Naive thymus-derived CD8-positive, alpha-beta T cell (primary cell): ENCODE measurements around the gene HOXA3. TPM values are rescaled to one million over a fixed set of nuclear protein-coding genes. Genes with fewer than 3 reads are reported as not detected.

Experiments
- ATAC-seq, 2 donors: fragments of 150-1000 bp; cut with Tn5 transposase in 1 of 2; sonication (Bioruptor Pico), chemical (Tn5 transposase) in 1 of 2; 1 replicate in 1 of 2; 2 replicates in 1 of 2; pipeline ENCODE4 v1.10.0; 2021; ENCODE audit warnings: mild to moderate bottlenecking in 2 of 2, moderate library complexity in 2 of 2
- POLR2A ChIA-PET: fragments of 350-600 bp; sonication (Branson Sonifier 250); formaldehyde crosslinking; loops from one replicate; lab custom pipeline; 2021; ENCODE audit warnings: antibody characterized with exemption; lab: Charles Lee
- DNase-seq, 10 donors: peaks; one replicate each; pipeline versions ENCODE4 v3.0.0 to v3.0.0-alpha.2; 2020 to 2022
- H3K27ac Mint-ChIP-seq, 10 donors: one replicate each; pipeline ENCODE4 v1.8.0; 2020 to 2022; ENCODE audit warnings: mild to moderate bottlenecking in 10 of 10, mixed read lengths in 10 of 10, moderate library complexity in 4 of 10, inconsistent platforms in 1 of 10
- H3K27me3 Mint-ChIP-seq, 5 donors: one replicate each; pipeline ENCODE4 v1.8.0; 2021 to 2022; ENCODE audit warnings: mixed read lengths in 5 of 5
- H3K36me3 Mint-ChIP-seq, 3 donors: one replicate each; pipeline ENCODE4 v1.8.0; 2020 to 2022; ENCODE audit warnings: mixed read lengths in 3 of 3, mild to moderate bottlenecking in 2 of 3, inconsistent platforms in 1 of 3
- H3K4me1 Mint-ChIP-seq, 4 donors: one replicate each; pipeline ENCODE4 v1.8.0; 2021 to 2022; ENCODE audit warnings: mixed read lengths in 4 of 4
- H3K4me3 Mint-ChIP-seq, 10 donors: one replicate each; pipeline ENCODE4 v1.8.0; 2020 to 2022; ENCODE audit warnings: mild to moderate bottlenecking in 10 of 10, mixed read lengths in 10 of 10, moderate library complexity in 6 of 10, inconsistent platforms in 1 of 10
- H3K9me3 Mint-ChIP-seq, 9 donors: one replicate each; pipeline ENCODE4 v1.8.0; 2020 to 2022; ENCODE audit warnings: mixed read lengths in 9 of 9, mild to moderate bottlenecking in 3 of 9, inconsistent platforms in 1 of 9, moderate library complexity in 1 of 9
- polyA plus RNA-seq, 3 donors: library from polyadenylated mRNA; unstranded; fragments of 300-500 nt; fragmentation: Illumina TruSeq; gene quantifications; one replicate each; pipeline ENCODE4 v1.2.3, GENCODE V29; 2021
- total RNA-seq, 8 experiments: library from RNA in 2 of 8; stranded (reverse) in 2 of 8; gene quantifications; one replicate each; pipeline ENCODE4 v1.2.3 and lab custom pipeline; 2021 to 2026

HOXA3 gene
- total and polyA plus RNA-seq, 5 experiments from 2014 or later, result not detected

DNA sequence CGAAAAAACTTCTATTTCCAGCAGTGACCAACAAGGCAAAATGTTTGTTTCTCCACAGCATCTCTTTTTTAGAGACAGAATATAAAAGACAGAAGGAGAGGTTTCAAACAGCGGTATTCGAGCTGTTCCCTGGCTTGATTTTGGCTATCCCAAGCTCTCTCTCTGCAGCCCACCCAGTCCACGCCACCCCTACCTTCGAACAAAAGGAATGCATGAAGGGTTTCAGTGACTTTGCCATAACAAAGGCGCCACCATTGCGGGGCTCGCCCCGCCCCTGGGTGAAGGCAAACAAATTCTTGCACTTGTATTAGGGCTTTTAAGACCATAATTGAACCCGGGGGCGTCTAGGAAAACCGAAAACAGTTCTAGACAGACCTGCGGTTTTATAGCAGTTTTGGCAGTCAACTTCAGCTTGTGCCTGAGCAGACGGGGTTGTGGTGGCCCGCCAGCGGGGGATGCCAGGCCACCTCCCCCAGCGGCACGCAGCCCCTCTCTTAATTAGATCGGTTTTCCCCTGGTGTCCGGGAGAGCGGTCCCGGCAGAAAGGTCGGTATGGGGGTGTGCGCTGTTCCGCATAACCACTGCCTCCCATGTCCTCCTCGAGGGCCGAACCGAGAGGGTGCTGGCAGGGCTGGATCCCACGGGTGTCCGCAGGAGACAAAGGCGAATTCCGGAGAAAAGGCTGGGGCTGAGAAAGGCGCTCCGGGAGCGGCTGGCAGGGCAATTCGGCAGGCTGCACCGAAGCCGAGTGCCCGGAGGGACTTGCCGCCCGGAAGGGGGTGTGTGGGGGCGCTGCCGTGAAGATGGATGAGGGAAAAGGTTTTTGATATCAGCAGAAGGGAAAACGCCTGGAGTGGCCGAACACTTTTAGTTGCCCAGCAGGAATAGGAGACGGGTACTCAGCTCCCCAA is 35.3 kb upstream of the HOXA3 start:
- Mint-ChIP-seq H3K4me1 (peaks cover 33 to 73% (median 64%) of the 10 kb centered on the region in 4 donors), H3K9me3 (peaks cover 0 to 4% (median 0%) of the 10 kb centered on the region in 9 donors)

DNA sequence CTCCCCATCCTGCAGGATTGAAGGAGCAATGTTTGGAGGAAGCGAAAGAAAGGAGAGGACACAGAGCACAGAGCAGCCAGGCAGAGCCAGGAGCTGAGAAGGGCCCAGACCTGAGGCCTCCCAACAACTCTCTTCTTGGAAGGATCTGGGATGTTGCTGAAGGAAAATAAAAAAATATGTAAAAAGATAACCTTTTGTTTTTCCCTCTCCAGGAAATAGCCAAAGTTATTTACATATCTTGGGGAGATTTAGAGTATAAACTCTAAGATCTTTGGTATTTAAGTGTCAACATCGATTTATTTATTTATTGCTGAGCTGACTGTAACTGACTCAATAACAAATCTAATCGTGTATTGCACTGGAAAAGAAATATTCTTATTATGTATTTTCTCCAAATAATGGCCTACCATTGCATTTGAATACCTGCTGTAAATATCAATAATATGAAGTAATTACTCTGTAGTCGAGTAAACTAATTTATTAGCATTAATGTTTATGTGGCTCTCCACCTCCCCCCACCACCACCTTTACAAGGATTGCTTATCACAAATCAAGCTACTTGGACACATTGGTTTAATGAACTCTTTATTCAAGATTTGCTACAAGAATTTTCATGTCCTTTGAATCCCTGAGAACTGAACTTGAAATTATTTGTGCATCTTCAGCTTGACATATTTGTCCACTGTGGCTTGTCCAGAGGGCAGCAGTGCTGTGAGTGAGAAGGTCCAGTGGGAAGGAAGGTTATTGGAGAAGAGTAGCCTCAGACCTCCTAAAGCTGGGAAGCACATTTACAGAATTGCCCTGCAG is 34.5 kb upstream of the HOXA3 start:
- Mint-ChIP-seq H3K4me1 (peaks cover 34 to 69% (median 57%) of the 10 kb centered on the region in 4 donors), H3K4me3 (peak overlapping the region in 9 of 10 donors; percentile 16 to 85 (median 75)), H3K9me3 (peaks cover 0 to 4% (median 0%) of the 10 kb centered on the region in 9 donors), H3K27ac (peak overlapping the region in 2 of 10 donors; percentile 57 to 58), H3K27me3 (peaks cover 62 to 97% (median 76%) of the 10 kb centered on the region in 5 donors), H3K36me3 (peaks cover 0 to 9% (median 2%) of the 10 kb centered on the region in 3 donors)
- peak in 1 of 10 donors; percentile 3 for DNase-seq
- no peak for ATAC-seq
- POLR2A ChIA-PET, result interaction anchor here (0.7 to 3.5 kb wide), 6 partner anchors 7 to 987 kb away, joined by 3 to 18 read pairs (median 3); no protein-coding TSS in a partner anchor

More for the DNA sequence above, 35.3 kb upstream of the HOXA3 start:
- peak overlapping the region; percentile 63 to 88 (median 76) for H3K4me3 Mint-ChIP-seq
- DNase-seq, result peak in 1 of 10 donors; percentile 17
- ATAC-seq, result no peak
- POLR2A ChIA-PET, result interaction anchor here (0.7 to 3.5 kb wide), 5 partner anchors 8 to 988 kb away, joined by 3 to 18 read pairs (median 3); no protein-coding TSS in a partner anchor
- peaks cover 0 to 9% (median 2%) of the 10 kb centered on the region in 3 donors for H3K36me3 Mint-ChIP-seq
- peaks cover 61 to 100% (median 74%) of the 10 kb centered on the region in 5 donors for H3K27me3 Mint-ChIP-seq
- H3K27ac Mint-ChIP-seq, result peak overlapping the region in 5 of 10 donors; percentile 17 to 75 (median 55)

DNA sequence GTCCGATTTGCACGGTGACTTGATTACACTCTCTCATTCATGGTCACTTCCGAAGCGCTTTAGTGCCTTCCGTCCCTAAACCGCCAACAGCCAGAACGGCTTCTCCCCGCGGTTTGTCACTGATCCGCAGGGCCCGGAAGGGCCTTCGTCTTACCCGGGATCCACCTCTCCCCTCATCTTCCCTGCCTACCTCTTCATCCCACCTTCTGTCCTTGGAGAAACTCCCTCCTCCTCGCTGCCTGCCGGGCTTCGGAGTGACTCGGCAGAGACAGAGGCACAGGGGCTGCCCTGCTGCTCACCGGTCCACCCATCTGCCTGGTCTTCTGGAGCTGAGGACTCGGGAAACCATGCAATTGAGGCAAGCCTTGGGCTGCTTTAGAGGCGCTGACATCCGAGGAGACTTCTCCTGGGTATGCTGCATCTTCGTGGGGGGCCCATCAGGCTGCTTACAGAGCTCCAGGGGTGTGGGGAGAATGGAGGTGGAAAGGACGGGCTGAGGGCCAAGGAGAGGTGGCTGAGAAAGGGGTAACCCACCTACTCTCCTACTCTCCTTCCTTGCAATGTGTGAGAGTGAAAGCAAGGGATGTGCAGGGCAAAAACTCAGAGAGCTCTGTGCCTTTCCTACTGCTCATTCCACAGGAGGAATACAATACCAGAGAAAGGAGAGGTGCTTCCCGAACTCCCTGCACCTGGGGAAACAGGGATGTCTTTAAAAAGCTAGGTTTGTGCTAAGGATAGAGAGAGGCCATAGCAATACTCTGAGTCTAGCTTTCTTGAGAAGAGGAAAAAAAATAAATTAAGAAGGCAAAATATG is 33.7 kb upstream of the HOXA3 start:
- POLR2A ChIA-PET, result interaction anchor here (0.6 to 3.5 kb wide), 5 partner anchors 13 to 642 kb away, joined by 3 to 18 read pairs (median 4); no protein-coding TSS in a partner anchor
- peaks cover 56 to 96% (median 77%) of the 10 kb centered on the region in 5 donors for H3K27me3 Mint-ChIP-seq
- H3K9me3 Mint-ChIP-seq, result peaks cover 0 to 4% (median 0%) of the 10 kb centered on the region in 9 donors
- H3K4me3 Mint-ChIP-seq, result peak overlapping the region; percentile 67 to 85 (median 81)
- DNase-seq, result peak in 1 of 10 donors; percentile 17
- peak overlapping the region in 5 of 10 donors; percentile 28 to 91 (median 49) for H3K27ac Mint-ChIP-seq
- ATAC-seq, result no peak
- H3K4me1 Mint-ChIP-seq, result peaks cover 31 to 64% (median 52%) of the 10 kb centered on the region in 4 donors
- peaks cover 0 to 9% (median 2%) of the 10 kb centered on the region in 3 donors for H3K36me3 Mint-ChIP-seq

DNA sequence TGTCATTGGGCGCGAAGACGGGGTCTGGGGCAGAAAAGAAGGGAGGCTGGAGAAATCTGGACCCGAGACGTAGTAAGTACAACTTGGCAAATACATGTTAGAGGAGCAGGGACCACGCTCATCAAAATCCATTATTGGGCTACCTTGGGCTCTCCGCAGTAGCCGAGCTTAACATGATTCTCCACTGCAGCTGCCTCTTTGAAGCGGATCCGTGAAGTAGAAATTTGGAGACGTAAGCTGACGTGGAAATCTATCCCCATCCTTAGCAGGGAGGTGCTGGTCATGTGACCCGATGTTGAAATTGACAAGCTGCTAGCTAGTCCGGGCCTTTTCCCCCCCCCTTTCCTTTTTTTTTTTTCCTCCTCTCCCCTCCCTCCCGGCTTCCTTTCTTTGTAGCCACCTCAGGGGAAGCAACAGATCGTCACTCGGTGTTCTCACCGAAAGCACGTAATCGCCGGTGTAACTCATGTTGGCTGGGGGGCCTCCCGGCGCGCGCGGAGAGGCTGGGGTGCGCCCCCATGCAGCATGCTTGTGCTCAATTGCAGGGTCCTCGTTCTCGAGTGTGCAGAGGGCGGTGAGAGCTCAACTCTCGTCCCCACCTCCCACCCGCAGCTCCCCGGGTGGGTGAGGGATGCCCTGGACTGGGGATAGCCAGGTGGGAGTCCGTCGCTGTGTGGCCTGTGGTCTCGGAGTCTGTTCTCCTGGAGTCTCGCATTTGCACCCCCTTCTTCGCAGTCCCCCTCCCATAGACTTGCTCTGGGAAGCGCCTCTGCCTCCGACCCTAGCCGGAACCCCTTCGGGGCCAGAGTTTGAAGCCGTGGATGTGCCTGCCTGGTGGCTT is 32.9 kb upstream of the HOXA3 start, which contains the start of gene HOXA11:
TSS of gene HOXA11 (minus strand) at position 220 of the 841 bp plus-strand sequence. CDS start at position 132, 88 bp downstream.
- DNase-seq (peak in 1 of 10 donors; percentile 35), ATAC-seq (peak; percentile 19 to 46)
- Mint-ChIP-seq H3K9me3 (peaks cover 0 to 2% (median 0%) of the 10 kb centered on the region in 9 donors), H3K36me3 (peaks cover 0 to 9% (median 0%) of the 10 kb centered on the region in 3 donors), H3K4me1 (peaks cover 33 to 64% (median 51%) of the 10 kb centered on the region in 4 donors), H3K27me3 (peaks cover 50 to 96% (median 72%) of the 10 kb centered on the region in 5 donors), H3K27ac (peak within 1 kb of the TSS in 7 of 10 donors; percentile 17 to 91 (median 44)), H3K4me3 (peak within 1 kb of the TSS; percentile 67 to 85 (median 81))
- POLR2A ChIA-PET, result interaction anchor here (0.6 to 3.5 kb wide), 8 partner anchors 11 to 643 kb away, joined by 3 to 18 read pairs (median 4); partner anchors contain the start of gene HOXA10

DNA sequence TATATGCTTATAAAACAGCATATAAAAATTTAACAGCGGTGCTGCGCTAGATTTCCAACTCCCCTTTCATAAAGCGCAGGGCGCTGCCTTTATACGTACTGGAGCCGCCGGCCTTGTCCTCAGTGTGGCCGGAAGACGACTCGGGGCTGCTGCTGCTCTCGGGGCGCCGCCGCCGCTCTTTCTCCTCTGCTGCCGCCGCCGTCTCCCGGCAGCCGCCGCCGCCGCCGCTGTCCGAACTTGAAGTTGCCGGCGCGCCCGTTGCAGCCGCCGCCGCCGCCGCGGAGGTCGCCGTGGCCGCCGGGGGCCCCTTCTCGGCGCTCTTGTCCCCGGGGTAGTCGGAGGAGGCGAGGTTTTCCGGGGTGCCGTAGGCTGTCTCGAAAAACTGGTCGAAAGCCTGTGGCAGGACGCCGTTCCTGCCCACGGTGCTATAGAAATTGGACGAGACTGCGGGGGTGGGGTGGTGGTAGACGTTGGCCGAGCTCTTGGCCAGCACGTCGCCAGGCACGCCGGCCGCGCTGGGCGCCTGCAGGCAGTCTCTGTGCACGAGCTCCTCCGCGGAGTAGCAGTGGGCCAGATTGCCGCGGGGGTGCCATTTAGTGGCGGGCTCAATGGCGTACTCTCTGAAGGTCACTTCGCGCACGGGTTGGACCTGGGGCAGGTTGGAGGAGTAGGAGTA is 32.1 kb upstream of the HOXA3 start:
- peak overlapping the region in 3 of 10 donors; percentile 32 to 91 (median 85) for H3K27ac Mint-ChIP-seq
- H3K4me1 Mint-ChIP-seq, result peaks cover 33 to 60% (median 50%) of the 10 kb centered on the region in 4 donors
- no peak for DNase-seq
- POLR2A ChIA-PET, result interaction anchor here (0.8 to 1.3 kb wide), 6 partner anchors 10 to 25 kb away, joined by 3 to 12 read pairs (median 3); partner anchors contain the start of gene HOXA10
- ATAC-seq, result peak; percentile 9 to 27
- H3K4me3 Mint-ChIP-seq, result peak overlapping the region; percentile 67 to 85 (median 81)
- H3K27me3 Mint-ChIP-seq, result peaks cover 48 to 96% (median 69%) of the 10 kb centered on the region in 5 donors
- peaks cover 0 to 7% (median 3%) of the 10 kb centered on the region in 3 donors for H3K36me3 Mint-ChIP-seq
- H3K9me3 Mint-ChIP-seq, result peaks cover 0 to 2% (median 0%) of the 10 kb centered on the region in 9 donors

DNA sequence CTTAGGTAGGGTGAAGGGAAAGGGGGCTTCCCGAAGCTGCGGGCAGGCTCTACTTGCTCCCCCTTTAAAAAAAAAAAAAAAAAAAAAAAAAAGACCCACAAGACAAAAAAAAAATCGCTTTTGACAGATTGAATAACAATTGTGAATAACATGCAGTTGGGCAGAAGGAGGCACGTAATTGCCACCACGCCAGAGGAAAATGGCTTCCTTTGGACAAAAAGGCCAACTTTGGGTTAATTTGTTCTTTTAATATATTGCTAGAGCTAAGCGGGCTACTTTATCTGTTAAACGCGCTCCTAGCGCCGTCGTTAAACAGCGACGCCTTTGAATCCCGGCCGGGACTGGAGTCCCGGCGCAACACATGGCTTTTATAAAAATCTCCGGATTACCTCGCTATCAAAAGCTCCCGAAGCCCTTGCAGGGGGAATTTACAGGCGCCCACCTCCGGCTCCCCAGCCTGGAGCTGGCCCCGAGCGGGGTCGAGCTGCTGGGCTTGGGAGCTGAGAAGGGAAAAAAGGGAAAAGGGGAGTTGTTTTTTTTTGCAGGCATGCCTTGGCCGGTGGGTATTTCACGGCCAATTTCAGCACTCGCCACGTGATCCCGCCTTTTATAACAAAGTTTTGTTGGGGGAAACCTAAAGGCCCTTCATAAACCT is 31.4 kb upstream of the HOXA3 start:
- Mint-ChIP-seq H3K36me3 (peaks cover 1 to 7% (median 4%) of the 10 kb centered on the region in 3 donors), H3K27me3 (peaks cover 54 to 96% (median 74%) of the 10 kb centered on the region in 5 donors), H3K4me3 (peak overlapping the region; percentile 43 to 85 (median 66)), H3K4me1 (peaks cover 31 to 59% (median 48%) of the 10 kb centered on the region in 4 donors), H3K9me3 (peaks cover 0 to 2% (median 0%) of the 10 kb centered on the region in 9 donors), H3K27ac (no peak overlapping the region)
- no peak for ATAC-seq
- POLR2A ChIA-PET, result interaction anchor here (0.6 to 2.4 kb wide), 3 partner anchors 10 to 44 kb away, joined by 3 to 9 read pairs (median 3); partner anchors contain the start of gene HOXA10
- peak in 1 of 10 donors; percentile 17 for DNase-seq

DNA sequence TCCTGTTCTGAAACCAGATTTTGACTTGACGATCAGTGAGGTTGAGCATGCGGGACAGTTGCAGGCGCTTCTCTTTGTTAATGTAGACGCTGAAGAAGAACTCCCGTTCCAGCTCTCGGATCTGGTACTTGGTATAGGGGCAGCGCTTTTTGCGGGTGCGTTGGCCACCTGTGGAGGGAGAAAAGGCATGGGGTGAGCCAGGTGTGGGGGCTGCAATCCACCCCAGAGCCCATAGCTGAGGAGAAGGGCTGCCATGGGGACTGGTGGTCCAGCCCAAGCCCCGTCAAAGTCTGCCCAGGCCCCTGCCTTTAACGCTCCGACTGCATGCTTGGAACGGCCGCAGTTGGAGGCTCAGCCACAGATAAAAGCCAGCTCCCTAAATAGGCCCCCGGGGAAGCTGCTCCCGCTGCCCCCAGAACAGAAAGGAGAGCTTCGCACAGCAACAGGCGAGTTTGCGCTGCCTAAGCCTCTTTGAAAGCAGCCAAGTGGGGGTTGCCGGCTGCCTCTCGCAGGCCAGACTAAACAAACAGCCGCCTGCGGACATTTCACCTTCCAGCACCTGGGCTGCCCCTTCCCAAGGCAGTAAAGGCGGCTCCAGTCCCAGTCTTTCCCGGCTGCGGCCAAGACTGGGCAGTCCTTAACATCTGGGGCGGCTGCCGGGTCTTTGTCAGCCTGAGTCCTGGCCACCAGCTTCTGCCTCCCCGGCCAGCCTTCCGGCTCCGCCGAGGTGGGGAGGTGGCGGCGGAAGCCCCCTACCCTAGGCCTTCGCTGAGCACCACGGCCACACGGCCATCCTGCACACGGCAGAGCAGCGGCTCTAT is 30.7 kb upstream of the HOXA3 start:
- DNase-seq (peak in 1 of 10 donors; percentile 17), ATAC-seq (no peak)
- peak overlapping the region in 1 of 10 donors; percentile 55 for H3K4me3 Mint-ChIP-seq
- peaks cover 1 to 4% (median 3%) of the 10 kb centered on the region in 3 donors for H3K36me3 Mint-ChIP-seq
- no peak overlapping the region for H3K27ac Mint-ChIP-seq
- POLR2A ChIA-PET, result interaction anchor here (2.4 kb wide), 1 partner anchor 9 kb away, joined by 9 read pairs; the partner anchor contains the start of gene HOXA10
- peaks cover 52 to 96% (median 74%) of the 10 kb centered on the region in 5 donors for H3K27me3 Mint-ChIP-seq
- H3K9me3 Mint-ChIP-seq, result peaks cover 0 to 2% (median 0%) of the 10 kb centered on the region in 9 donors
- H3K4me1 Mint-ChIP-seq, result peaks cover 25 to 51% (median 41%) of the 10 kb centered on the region in 4 donors

DNA sequence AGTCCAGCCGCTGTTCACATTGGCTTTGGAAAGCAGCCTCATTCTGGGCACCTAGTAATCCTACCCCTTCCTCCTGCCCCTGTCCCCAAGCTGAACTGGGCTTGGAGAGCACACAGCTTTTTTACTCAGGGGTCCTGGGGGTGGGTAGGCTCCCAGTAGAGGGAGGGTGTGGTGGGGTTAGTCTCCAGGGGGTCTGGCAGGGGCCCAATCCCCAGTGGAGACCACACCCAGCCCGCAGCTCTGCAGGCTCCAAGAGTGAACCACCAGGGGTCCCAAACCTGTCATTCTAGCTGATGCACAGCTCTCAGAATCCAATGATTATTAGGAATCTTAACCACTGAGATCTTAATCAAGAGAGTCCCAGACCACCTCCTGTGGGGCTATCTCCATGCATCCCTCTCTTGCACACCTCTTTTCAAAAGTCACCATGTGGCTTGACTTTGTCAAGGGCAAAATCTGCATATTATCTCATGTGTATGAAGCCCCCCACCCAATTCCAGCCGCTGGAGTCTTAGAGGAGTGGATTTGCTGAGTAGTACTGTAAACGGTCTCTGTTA is 30.0 kb upstream of the HOXA3 start:
- Mint-ChIP-seq H3K36me3 (peaks cover 1 to 4% (median 3%) of the 10 kb centered on the region in 3 donors), H3K4me1 (peaks cover 21 to 44% (median 34%) of the 10 kb centered on the region in 4 donors), H3K27ac (no peak overlapping the region), H3K27me3 (peaks cover 51 to 96% (median 74%) of the 10 kb centered on the region in 5 donors), H3K4me3 (peak overlapping the region in 1 of 10 donors; percentile 6), H3K9me3 (peaks cover 0 to 2% (median 0%) of the 10 kb centered on the region in 9 donors)
- DNase-seq (no peak), ATAC-seq (no peak)
- POLR2A ChIA-PET, result interaction anchor here (0.5 to 2.4 kb wide), 3 partner anchors 9 to 1320 kb away, joined by 3 to 9 read pairs (median 9); partner anchors contain the start of gene HOXA10
